Activated CD4-positive, CD25-positive, alpha-beta regulatory T cell treated with anti-CD3 and anti-CD28 coated beads, Interleukin-2, amount 50 U/mL, for 24 hours (primary cell): ENCODE results near the gene GOLGA6B.
A peak's percentile ranks its signal among the peaks of the same experiment; 100 is the strongest.
"Not testable (repeated sequence)": the region's sequence is repeated elsewhere in the genome, so short reads cannot be mapped to it uniquely, and the experiment has no call there.

Source experiments
- ATAC-seq, 2 donors: fragments of 150-1000 bp; cut with Tn5 transposase; one replicate each; pipeline ENCODE4 v1.10.0; 2021; ENCODE audit warnings: mild to moderate bottlenecking in 1 of 2, moderate library complexity in 1 of 2

The GOLGA6B gene

GRCh38 chr15:72665706-72666105, 11.2 kb downstream of the GOLGA6B start:
- not testable (repeated sequence) for ATAC-seq

GRCh38 chr15:72669803-72670202, 15.3 kb downstream of the GOLGA6B start:
- ATAC-seq, result not testable (repeated sequence)

GRCh38 chr15:72670656-72671352, 16.3 kb downstream of the GOLGA6B start:
- peak; percentile 93 to 94 for ATAC-seq

- ATAC-seq, result no peak
Observed at GRCh38 chr15:72671525-72671924, 17.0 kb downstream of the GOLGA6B start.

- ATAC-seq, result no peak
Observed at GRCh38 chr15:72676838-72677237, 22.3 kb downstream of the GOLGA6B start.

- ATAC-seq, result no peak
Observed at GRCh38 chr15:72680931-72681330, 26.4 kb downstream of the GOLGA6B start.

- no peak for ATAC-seq
Observed at GRCh38 chr15:72682772-72683171, 28.3 kb downstream of the GOLGA6B start.

- ATAC-seq, result no peak
Observed at GRCh38 chr15:72685301-72685924, 30.9 kb downstream of the GOLGA6B start.

GRCh38 chr15:72685925-72686794, 31.7 kb downstream of the GOLGA6B start, which contains the start of the genes BBS4 and HIGD2B:
Gene BBS4 (plus strand): TSS chr15:72686207. CDS start chr15:72686228, 21 bp downstream.
Gene HIGD2B (minus strand): TSS chr15:72686182. CDS start chr15:72676374, 9,808 bp downstream.
- ATAC-seq, result peak; percentile 98

- ATAC-seq, result no peak
Observed at GRCh38 chr15:72688697-72689096, 34.2 kb downstream of the GOLGA6B start.

- ATAC-seq, result no peak
Observed at GRCh38 chr15:72690938-72691337, 36.4 kb downstream of the GOLGA6B start.

- ATAC-seq, result no peak
Observed at GRCh38 chr15:72698938-72699337, 44.4 kb downstream of the GOLGA6B start.

- no peak for ATAC-seq
Observed at GRCh38 chr15:72700076-72700475, 45.6 kb downstream of the GOLGA6B start.

GRCh38 chr15:72706266-72706665, 51.8 kb downstream of the GOLGA6B start:
- ATAC-seq, result no peak

- not testable (repeated sequence) for ATAC-seq
Observed at GRCh38 chr15:72708551-72709303, 54.2 kb downstream of the GOLGA6B start.
